ENCODE results near the gene PTPN4. TPM values are rescaled to one million over a fixed set of nuclear protein-coding genes. Genes with fewer than 3 reads are reported as not detected.
A peak's percentile ranks its signal among the peaks of the same experiment; 100 is the strongest.

The PTPN4 gene
- total and polyA plus RNA-seq, 9 of the 15 experiments (the other 6 are each of a cell fraction or from before 2014, with no cell fraction given) = 5.0 to 32.8 (median 27.3) TPM

GRCh38 chr2:119759451-119760236, at the start of gene PTPN4 (continued):
- TF ChIP-seq CREM (IDR thresholded peaks at IDR 0.05; ENCODE audit: low read depth) = peak; percentile 76; the same call in 1 of the 2 replicates
- no peak for TF ChIP-seq MXD1 (CRISPR knock-in tag; IDR thresholded peaks at IDR 0.05; ENCODE audit: borderline replicate concordance, poor library complexity, severe bottlenecking)
- TF ChIP-seq HNRNPLL (IDR thresholded peaks at IDR 0.05; ENCODE audit: low read depth, low read length, poor library complexity, severe bottlenecking) = peak; percentile 87
- TF ChIP-seq FOXA1 (IDR thresholded peaks at IDR 0.05; ENCODE audit: borderline replicate concordance) = no peak
- TF ChIP-seq, protein P1, sequence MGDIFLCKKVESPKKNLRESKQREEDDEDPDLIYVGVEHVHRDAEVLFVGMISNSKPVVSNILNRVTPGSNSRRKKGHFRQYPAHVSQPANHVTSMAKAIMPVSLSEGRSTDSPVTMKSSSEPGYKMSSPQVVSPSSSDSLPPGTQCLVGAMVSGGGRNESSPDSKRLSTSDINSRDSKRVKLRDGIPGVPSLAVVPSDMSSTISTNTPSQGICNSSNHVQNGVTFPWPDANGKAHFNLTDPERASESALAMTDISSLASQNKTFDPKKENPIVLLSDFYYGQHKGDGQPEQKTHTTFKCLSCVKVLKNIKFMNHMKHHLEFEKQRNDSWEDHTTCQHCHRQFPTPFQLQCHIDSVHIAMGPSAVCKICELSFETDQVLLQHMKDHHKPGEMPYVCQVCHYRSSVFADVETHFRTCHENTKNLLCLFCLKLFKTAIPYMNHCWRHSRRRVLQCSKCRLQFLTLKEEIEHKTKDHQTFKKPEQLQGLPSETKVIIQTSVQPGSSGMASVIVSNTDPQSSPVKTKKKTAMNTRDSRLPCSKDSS (IDR thresholded peaks at IDR 0.05; ENCODE audit: low read depth, partially characterized antibody) = no peak
- TF ChIP-seq NELFE (IDR thresholded peaks at IDR 0.05; ENCODE audit: insufficient read depth, insufficient read length) = no peak
- TF ChIP-seq CBX3 (IDR thresholded peaks at IDR 0.05; ENCODE audit: borderline replicate concordance in 1 of 2, low read length in 2 of 2) = no peak; a peak in 1 of 3 replicates
- peak; percentile 48; the same call in 1 of the 2 replicates for TF ChIP-seq ZBTB1 (CRISPR knock-in tag; IDR thresholded peaks at IDR 0.05; ENCODE audit: borderline replicate concordance, low read depth)
- peak; percentile 87 for TF ChIP-seq SUPT5H (IDR thresholded peaks at IDR 0.05)
- TF ChIP-seq, protein P2, sequence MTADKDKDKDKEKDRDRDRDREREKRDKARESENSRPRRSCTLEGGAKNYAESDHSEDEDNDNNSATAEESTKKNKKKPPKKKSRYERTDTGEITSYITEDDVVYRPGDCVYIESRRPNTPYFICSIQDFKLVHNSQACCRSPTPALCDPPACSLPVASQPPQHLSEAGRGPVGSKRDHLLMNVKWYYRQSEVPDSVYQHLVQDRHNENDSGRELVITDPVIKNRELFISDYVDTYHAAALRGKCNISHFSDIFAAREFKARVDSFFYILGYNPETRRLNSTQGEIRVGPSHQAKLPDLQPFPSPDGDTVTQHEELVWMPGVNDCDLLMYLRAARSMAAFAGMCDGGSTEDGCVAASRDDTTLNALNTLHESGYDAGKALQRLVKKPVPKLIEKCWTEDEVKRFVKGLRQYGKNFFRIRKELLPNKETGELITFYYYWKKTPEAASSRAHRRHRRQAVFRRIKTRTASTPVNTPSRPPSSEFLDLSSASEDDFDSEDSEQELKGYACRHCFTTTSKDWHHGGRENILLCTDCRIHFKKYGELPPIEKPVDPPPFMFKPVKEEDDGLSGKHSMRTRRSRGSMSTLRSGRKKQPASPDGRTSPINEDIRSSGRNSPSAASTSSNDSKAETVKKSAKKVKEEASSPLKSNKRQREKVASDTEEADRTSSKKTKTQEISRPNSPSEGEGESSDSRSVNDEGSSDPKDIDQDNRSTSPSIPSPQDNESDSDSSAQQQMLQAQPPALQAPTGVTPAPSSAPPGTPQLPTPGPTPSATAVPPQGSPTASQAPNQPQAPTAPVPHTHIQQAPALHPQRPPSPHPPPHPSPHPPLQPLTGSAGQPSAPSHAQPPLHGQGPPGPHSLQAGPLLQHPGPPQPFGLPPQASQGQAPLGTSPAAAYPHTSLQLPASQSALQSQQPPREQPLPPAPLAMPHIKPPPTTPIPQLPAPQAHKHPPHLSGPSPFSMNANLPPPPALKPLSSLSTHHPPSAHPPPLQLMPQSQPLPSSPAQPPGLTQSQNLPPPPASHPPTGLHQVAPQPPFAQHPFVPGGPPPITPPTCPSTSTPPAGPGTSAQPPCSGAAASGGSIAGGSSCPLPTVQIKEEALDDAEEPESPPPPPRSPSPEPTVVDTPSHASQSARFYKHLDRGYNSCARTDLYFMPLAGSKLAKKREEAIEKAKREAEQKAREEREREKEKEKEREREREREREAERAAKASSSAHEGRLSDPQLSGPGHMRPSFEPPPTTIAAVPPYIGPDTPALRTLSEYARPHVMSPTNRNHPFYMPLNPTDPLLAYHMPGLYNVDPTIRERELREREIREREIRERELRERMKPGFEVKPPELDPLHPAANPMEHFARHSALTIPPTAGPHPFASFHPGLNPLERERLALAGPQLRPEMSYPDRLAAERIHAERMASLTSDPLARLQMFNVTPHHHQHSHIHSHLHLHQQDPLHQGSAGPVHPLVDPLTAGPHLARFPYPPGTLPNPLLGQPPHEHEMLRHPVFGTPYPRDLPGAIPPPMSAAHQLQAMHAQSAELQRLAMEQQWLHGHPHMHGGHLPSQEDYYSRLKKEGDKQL (CRISPR knock-in tag; IDR thresholded peaks at IDR 0.05; ENCODE audit: borderline replicate concordance) = no peak
- TF ChIP-seq CBX8 (IDR thresholded peaks at IDR 0.05; ENCODE audit: borderline replicate concordance, extremely low read depth, low read depth, low read length, poor library complexity, severe bottlenecking) = no peak
- TF ChIP-seq THRB (CRISPR knock-in tag; conservative IDR thresholded peaks at IDR 0.05) = no peak
- TF ChIP-seq, protein P3, sequence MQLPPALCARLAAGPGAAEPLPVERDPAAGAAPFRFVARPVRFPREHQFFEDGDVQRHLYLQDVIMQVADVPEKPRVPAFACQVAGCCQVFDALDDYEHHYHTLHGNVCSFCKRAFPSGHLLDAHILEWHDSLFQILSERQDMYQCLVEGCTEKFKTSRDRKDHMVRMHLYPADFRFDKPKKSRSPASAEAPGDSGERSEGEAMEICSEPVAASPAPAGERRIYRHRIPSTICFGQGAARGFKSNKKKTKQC (CRISPR knock-in tag; IDR thresholded peaks at IDR 0.05) = 0 out of 2 replicates have a peak, but pooled peaks have one; percentile 50
- no peak for TF ChIP-seq IRF9 (tag; IDR thresholded peaks at IDR 0.05)

Measured in K562 (cell line).